Measurements from ENCODE around the gene PHF21B. TPM values are rescaled to one million over a fixed set of nuclear protein-coding genes. Genes with fewer than 3 reads are reported as not detected.
"Not testable (repeated sequence)": the region's sequence is repeated elsewhere in the genome, so short reads cannot be mapped to it uniquely, and the experiment has no call there.

PHF21B gene
- polyA plus RNA-seq, 3 donors, result 0.01 to 0.34 (median 0.14) TPM

- WGBS, 3 donors, result 63 to 74% (median 73%) methylated on average over 23 of the region's 23 CpGs
- H3K27ac ChIP-seq (ENCODE audit: low read depth, low read length), result no peak overlapping the region
Observed at GRCh38 chr22:44972363-44973083, 37.3 kb downstream of the PHF21B start.

- 67 to 81% (median 78%) methylated on average over 11 of the region's 11 CpGs for WGBS, 3 donors
- H3K27ac ChIP-seq (ENCODE audit: low read depth, low read length), result no peak overlapping the region
Observed at GRCh38 chr22:44971651-44972362, 38.0 kb downstream of the PHF21B start.

GRCh38 chr22:44970291-44970690 is 39.5 kb downstream of the PHF21B start:
- 64 to 86% (median 74%) methylated on average over 6 of the region's 6 CpGs for WGBS, 3 donors
- no peak overlapping the region for H3K27ac ChIP-seq (ENCODE audit: low read depth, low read length)

- WGBS, 3 donors, result 83 to 91% (median 87%) methylated on average over 9 of the region's 9 CpGs
- H3K27ac ChIP-seq (ENCODE audit: low read depth, low read length), result no peak overlapping the region
Observed at GRCh38 chr22:44969817-44970216, 40.0 kb downstream of the PHF21B start.

GRCh38 chr22:44968736-44969135 is 41.1 kb downstream of the PHF21B start:
- 65 to 83% (median 80%) methylated on average over 7 of the region's 7 CpGs for WGBS, 3 donors

GRCh38 chr22:44965171-44965570 is 44.6 kb downstream of the PHF21B start:
- no peak overlapping the region for H3K27ac ChIP-seq (ENCODE audit: low read depth, low read length)
- 61 to 92% (median 80%) methylated on average over 6 of the region's 6 CpGs for WGBS, 3 donors

More at GRCh38 chr22:44968736-44969135, 41.1 kb downstream of the PHF21B start:
- no peak overlapping the region for H3K27ac ChIP-seq (ENCODE audit: low read depth, low read length)

- WGBS, 3 donors, result 71 to 85% (median 84%) methylated on average over 6 of the region's 6 CpGs
- no peak overlapping the region for H3K27ac ChIP-seq (ENCODE audit: low read depth, low read length)
Observed at GRCh38 chr22:44964722-44965078, 45.1 kb downstream of the PHF21B start.

GRCh38 chr22:44963832-44964721 is 45.7 kb downstream of the PHF21B start:
- no peak overlapping the region for H3K27ac ChIP-seq (ENCODE audit: low read depth, low read length)
- WGBS, 3 donors, result 61 to 73% (median 71%) methylated on average over 20 of the region's 20 CpGs

GRCh38 chr22:44962741-44963454 is 46.9 kb downstream of the PHF21B start:
- WGBS, 3 donors, result 80 to 86% (median 86%) methylated on average over 18 of the region's 18 CpGs
- H3K27ac ChIP-seq (ENCODE audit: low read depth, low read length), result no peak overlapping the region

GRCh38 chr22:44961682-44962081 is 48.1 kb downstream of the PHF21B start:
- 93 to 95% (median 95%) methylated on average over 7 of the region's 7 CpGs for WGBS, 3 donors
- H3K27ac ChIP-seq (ENCODE audit: low read depth, low read length), result not testable (repeated sequence)

- 36 to 61% (median 61%) methylated on average over 17 to 18 of the region's 18 CpGs for WGBS, 3 donors
Observed at GRCh38 chr22:44956840-44957767, 52.7 kb downstream of the PHF21B start.

GRCh38 chr22:44955102-44955501 is 54.7 kb downstream of the PHF21B start:
- H3K27ac ChIP-seq (ENCODE audit: low read depth, low read length), result no peak overlapping the region
- WGBS, 3 donors, result 54 to 79% (median 72%) methylated on average over 8 of the region's 8 CpGs

More at GRCh38 chr22:44956840-44957767, 52.7 kb downstream of the PHF21B start:
- H3K27ac ChIP-seq (ENCODE audit: low read depth, low read length), result no peak overlapping the region

GRCh38 chr22:44954149-44954548 is 55.7 kb downstream of the PHF21B start:
- 54 to 60% (median 55%) methylated on average over 10 of the region's 10 CpGs for WGBS, 3 donors
- no peak overlapping the region for H3K27ac ChIP-seq (ENCODE audit: low read depth, low read length)

GRCh38 chr22:44952863-44953746 is 56.7 kb downstream of the PHF21B start:
- H3K27ac ChIP-seq (ENCODE audit: low read depth, low read length), result no peak overlapping the region
- 40 to 58% (median 45%) methylated on average over 15 of the region's 15 CpGs for WGBS, 3 donors

- no peak overlapping the region for H3K27ac ChIP-seq (ENCODE audit: low read depth, low read length)
Observed at GRCh38 chr22:44951510-44951816, 58.3 kb downstream of the PHF21B start.

GRCh38 chr22:44950806-44951509 is 58.8 kb downstream of the PHF21B start:
- no peak overlapping the region for H3K27ac ChIP-seq (ENCODE audit: low read depth, low read length)
- 86 to 93% (median 89%) methylated on average over 21 of the region's 21 CpGs for WGBS, 3 donors

All from adipose tissue (tissue), 3 donors.